ENCODE measurements around the gene PRKCE. TPM values are rescaled to one million over a fixed set of nuclear protein-coding genes. Genes with fewer than 3 reads are reported as not detected.

The PRKCE gene
- total RNA-seq, 1 donor from 2014 or later, result 14.8 TPM

- ATAC-seq (no peak), DNase-seq (no peak)
- intact Hi-C loops (cut with micrococcal nuclease), result no loop called here
Measured at GRCh38 chr2:45951025-45951727, 299.7 kb downstream of the PRKCE start.

- intact Hi-C loops (cut with micrococcal nuclease), result no loop called here
- DNase-seq (no peak), ATAC-seq (no peak)
Measured at GRCh38 chr2:45952591-45952990, 301.1 kb downstream of the PRKCE start.

GRCh38 chr2:45953376-45954027 is 302.0 kb downstream of the PRKCE start:
- ATAC-seq (no peak), DNase-seq (no peak)
- intact Hi-C loops (cut with micrococcal nuclease), result no loop called here

- DNase-seq, result no peak
- ATAC-seq, result no peak
- intact Hi-C loops (cut with micrococcal nuclease), result no loop called here
Measured at GRCh38 chr2:45954233-45954850, 302.9 kb downstream of the PRKCE start.

GRCh38 chr2:45957533-45958227 is 306.2 kb downstream of the PRKCE start:
- no peak for DNase-seq
- no peak for ATAC-seq
- intact Hi-C loops (cut with micrococcal nuclease), result no loop called here

GRCh38 chr2:45960057-45960863 is 308.8 kb downstream of the PRKCE start:
- intact Hi-C loops (cut with micrococcal nuclease), result no loop called here
- DNase-seq (no peak), ATAC-seq (no peak)

- ATAC-seq (peak; percentile 84), DNase-seq (peak; percentile 79)
- intact Hi-C loops (cut with micrococcal nuclease), result no loop called here
Measured at GRCh38 chr2:45962177-45962921, 310.9 kb downstream of the PRKCE start.

- DNase-seq (no peak), ATAC-seq (no peak)
- intact Hi-C loops (cut with micrococcal nuclease), result no loop called here
Measured at GRCh38 chr2:45963816-45964215, 312.3 kb downstream of the PRKCE start.

GRCh38 chr2:45964223-45964841 is 312.9 kb downstream of the PRKCE start:
- DNase-seq (peak; percentile 67), ATAC-seq (peak; percentile 7)
- intact Hi-C loops (cut with micrococcal nuclease), result no loop called here

GRCh38 chr2:45964906-45965305 is 313.4 kb downstream of the PRKCE start:
- no peak for DNase-seq
- ATAC-seq, result no peak
- intact Hi-C loops (cut with micrococcal nuclease), result no loop called here

GRCh38 chr2:45965871-45966498 is 314.5 kb downstream of the PRKCE start:
- ATAC-seq (no peak), DNase-seq (no peak)
- intact Hi-C loops (cut with micrococcal nuclease), result no loop called here

GRCh38 chr2:45968946-45969584 is 317.6 kb downstream of the PRKCE start:
- intact Hi-C loops (cut with micrococcal nuclease), result no loop called here
- DNase-seq, result no peak
- no peak for ATAC-seq

GRCh38 chr2:45973426-45973825 is 322.0 kb downstream of the PRKCE start:
- DNase-seq, result no peak
- intact Hi-C loops (cut with micrococcal nuclease), result no loop called here

GRCh38 chr2:45974056-45974455 is 322.6 kb downstream of the PRKCE start:
- intact Hi-C loops (cut with micrococcal nuclease), result no loop called here
- ATAC-seq (no peak), DNase-seq (no peak)

More at GRCh38 chr2:45973426-45973825, 322.0 kb downstream of the PRKCE start:
- ATAC-seq, result no peak

- DNase-seq, result no peak
- ATAC-seq, result no peak
- intact Hi-C loops (cut with micrococcal nuclease), result no loop called here
Measured at GRCh38 chr2:45974762-45975408, 323.4 kb downstream of the PRKCE start.

GRCh38 chr2:45975752-45976517 is 324.5 kb downstream of the PRKCE start:
- ATAC-seq (no peak), DNase-seq (no peak)
- intact Hi-C loops (cut with micrococcal nuclease), result no loop called here

All from left ventricle myocardium superior (tissue), 1 donor.